Naive B cell (primary cell): ENCODE results near the gene GRIN2A. TPM values are rescaled to one million over a fixed set of nuclear protein-coding genes. Genes with fewer than 3 reads are reported as not detected.

Experiments used
- ATAC-seq, 2 donors: fragments of 150-1000 bp; cut with Tn5 transposase; 2 replicates each; pipeline ENCODE4 v1.10.0; 2021; ENCODE audit warnings: low read depth in 2 of 2, mild to moderate bottlenecking in 2 of 2, moderate library complexity in 2 of 2
- DNase-seq: peaks from one replicate; pipeline ENCODE4 v3.0.0; 2022
- H3K27ac Mint-ChIP-seq, 6 donors: one replicate each; pipeline ENCODE4 v1.8.0; 2020 to 2022; ENCODE audit warnings: mild to moderate bottlenecking in 6 of 6, mixed read lengths in 6 of 6, moderate library complexity in 5 of 6, inconsistent platforms in 2 of 6
- H3K27me3 Mint-ChIP-seq, 3 donors: one replicate each; pipeline ENCODE4 v1.8.0; 2021 to 2022; ENCODE audit warnings: mixed read lengths in 3 of 3, mild to moderate bottlenecking in 1 of 3
- H3K36me3 Mint-ChIP-seq, 2 donors: one replicate each; pipeline ENCODE4 v1.8.0; 2020 to 2022; ENCODE audit warnings: mixed read lengths in 2 of 2, inconsistent platforms in 1 of 2, mild to moderate bottlenecking in 1 of 2
- H3K4me1 Mint-ChIP-seq, 3 donors: one replicate each; pipeline ENCODE4 v1.8.0; 2020 to 2022; ENCODE audit warnings: mixed read lengths in 3 of 3, inconsistent platforms in 1 of 3, mild to moderate bottlenecking in 1 of 3, moderate library complexity in 1 of 3
- H3K4me3 Mint-ChIP-seq, 8 donors: one replicate each; pipeline ENCODE4 v1.8.0; 2020 to 2022; ENCODE audit warnings: mild to moderate bottlenecking in 8 of 8, mixed read lengths in 8 of 8, moderate library complexity in 8 of 8, inconsistent platforms in 2 of 8
- H3K9me3 Mint-ChIP-seq, 7 donors: one replicate each; pipeline ENCODE4 v1.8.0; 2020 to 2022; ENCODE audit warnings: mixed read lengths in 7 of 7, mild to moderate bottlenecking in 5 of 7, inconsistent platforms in 2 of 7, moderate library complexity in 1 of 7
- polyA plus RNA-seq, 6 donors: library from polyadenylated mRNA; unstranded; fragments of 300-500 nt; fragmentation: Illumina TruSeq; gene quantifications; one replicate each; pipeline ENCODE4 v1.2.3, GENCODE V29; 2021; ENCODE audit warnings: low read depth in 6 of 6

Gene GRIN2A
- polyA plus RNA-seq, 6 donors from 2014 or later, result 0.04 to 0.53 (median 0.17) TPM; not detected in 3

DNA sequence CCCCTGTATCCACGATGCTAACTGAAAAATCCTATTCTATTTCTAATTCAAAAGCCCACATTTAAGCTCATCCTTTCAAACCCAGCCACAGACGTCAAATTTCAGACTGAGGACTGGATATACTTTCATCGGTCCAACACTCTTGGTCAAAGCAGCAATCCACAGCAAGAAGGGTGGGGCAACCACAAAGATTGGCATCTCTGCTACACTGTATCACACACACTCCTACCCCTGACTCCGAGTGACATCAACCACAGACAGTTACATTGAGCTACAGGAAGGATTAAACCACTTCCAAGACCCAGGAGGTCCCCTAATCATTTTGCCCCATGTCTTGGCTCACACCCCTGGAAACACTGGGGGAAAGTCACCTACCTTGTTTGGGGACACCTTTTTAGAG is 61.3 kb downstream of the GRIN2A start:
- Mint-ChIP-seq H3K27me3 (peaks cover 25 to 86% (median 58%) of the 10 kb centered on the region in 3 donors), H3K36me3 (no peaks in the 10 kb centered on the region), H3K9me3 (peaks cover 0 to 14% (median 0%) of the 10 kb centered on the region in 7 donors)

DNA sequence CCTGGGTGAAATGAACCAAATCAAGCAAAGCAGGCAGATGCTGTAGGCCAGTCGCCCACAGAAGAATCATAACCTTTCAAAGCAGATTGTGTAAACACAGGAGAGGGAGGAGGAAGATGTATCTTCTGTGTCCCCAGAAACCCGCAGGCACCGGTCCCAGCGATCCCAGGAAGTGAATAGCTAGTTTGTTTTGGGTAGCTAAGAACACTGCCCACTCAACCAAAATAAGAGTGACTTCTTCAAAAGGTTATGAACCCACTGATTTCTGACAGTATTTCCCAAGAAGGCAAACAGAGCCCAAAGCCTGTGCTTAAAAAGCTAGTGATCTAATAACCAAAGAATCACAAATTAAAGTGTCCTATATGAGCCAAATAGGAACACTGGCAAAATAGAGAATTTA is 67.8 kb downstream of the GRIN2A start:
- Mint-ChIP-seq H3K27ac (no peak overlapping the region), H3K9me3 (peaks cover 0 to 15% (median 0%) of the 10 kb centered on the region in 7 donors), H3K36me3 (no peaks in the 10 kb centered on the region), H3K4me3 (peak overlapping the region in 1 of 8 donors; percentile 27), H3K4me1 (no peaks in the 10 kb centered on the region), H3K27me3 (peaks cover 17 to 43% (median 36%) of the 10 kb centered on the region in 3 donors)
- ATAC-seq (no peak), DNase-seq (no peak)

More for the DNA sequence above, 61.3 kb downstream of the GRIN2A start:
- no peak for DNase-seq
- Mint-ChIP-seq H3K4me1 (no peaks in the 10 kb centered on the region), H3K27ac (no peak overlapping the region), H3K4me3 (no peak overlapping the region)
- no peak for ATAC-seq

- peaks cover 0 to 5% (median 0%) of the 10 kb centered on the region in 7 donors for H3K9me3 Mint-ChIP-seq
- DNase-seq (no peak), ATAC-seq (no peak)
- no peak overlapping the region for H3K4me3 Mint-ChIP-seq
- no peaks in the 10 kb centered on the region for H3K4me1 Mint-ChIP-seq
- no peak overlapping the region for H3K27ac Mint-ChIP-seq
- H3K36me3 Mint-ChIP-seq, result no peaks in the 10 kb centered on the region
- H3K27me3 Mint-ChIP-seq, result peaks cover 17 to 42% (median 25%) of the 10 kb centered on the region in 3 donors
These were observed 69.0 kb downstream of the GRIN2A start for GRCh38 chr16:10113248-10113647.

- H3K27me3 Mint-ChIP-seq, result peaks cover 14 to 33% (median 17%) of the 10 kb centered on the region in 3 donors
- ATAC-seq, result no peak
- H3K27ac Mint-ChIP-seq, result no peak overlapping the region
- H3K4me1 Mint-ChIP-seq, result no peaks in the 10 kb centered on the region
- H3K4me3 Mint-ChIP-seq, result no peak overlapping the region
- H3K36me3 Mint-ChIP-seq, result no peaks in the 10 kb centered on the region
- H3K9me3 Mint-ChIP-seq, result peaks cover 0 to 11% (median 0%) of the 10 kb centered on the region in 7 donors
- DNase-seq, result no peak
These were observed 70.2 kb downstream of the GRIN2A start for GRCh38 chr16:10112021-10112420.

DNA sequence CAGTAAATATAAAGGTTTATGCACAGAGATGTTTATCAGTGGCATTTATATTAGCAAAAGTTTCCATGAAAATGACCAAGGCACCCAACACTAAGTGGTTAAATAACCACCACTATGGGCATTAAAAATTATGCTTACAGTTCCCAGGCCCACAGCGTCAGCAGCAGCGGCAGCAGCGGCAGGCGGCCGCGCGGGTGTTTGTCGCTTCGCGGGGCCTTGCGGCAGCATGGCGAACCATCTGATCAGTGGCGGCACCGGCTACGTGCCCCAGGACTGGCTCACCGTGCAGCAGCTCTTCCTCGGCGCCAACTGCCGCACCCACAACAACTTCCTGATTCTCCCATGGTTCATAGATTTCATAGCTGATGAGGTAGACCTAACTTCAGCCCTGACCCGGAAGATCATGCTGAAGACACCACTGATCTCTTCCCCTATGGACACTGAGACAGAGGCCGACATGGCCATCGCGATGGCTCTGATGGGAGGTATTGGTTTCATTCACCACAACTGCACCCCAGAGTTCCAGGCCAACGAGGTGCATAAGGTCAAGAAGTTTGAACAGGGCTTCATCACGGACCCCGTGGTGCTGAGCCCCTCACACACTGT is 71.0 kb downstream of the GRIN2A start:
- no peak for DNase-seq
- Mint-ChIP-seq H3K36me3 (no peaks in the 10 kb centered on the region), H3K4me1 (no peaks in the 10 kb centered on the region), H3K27me3 (peaks cover 15 to 36% (median 17%) of the 10 kb centered on the region in 3 donors), H3K27ac (peak overlapping the region in 1 of 6 donors; percentile 24), H3K4me3 (no peak overlapping the region), H3K9me3 (peaks cover 0 to 11% (median 0%) of the 10 kb centered on the region in 7 donors)
- ATAC-seq, result no peak

DNA sequence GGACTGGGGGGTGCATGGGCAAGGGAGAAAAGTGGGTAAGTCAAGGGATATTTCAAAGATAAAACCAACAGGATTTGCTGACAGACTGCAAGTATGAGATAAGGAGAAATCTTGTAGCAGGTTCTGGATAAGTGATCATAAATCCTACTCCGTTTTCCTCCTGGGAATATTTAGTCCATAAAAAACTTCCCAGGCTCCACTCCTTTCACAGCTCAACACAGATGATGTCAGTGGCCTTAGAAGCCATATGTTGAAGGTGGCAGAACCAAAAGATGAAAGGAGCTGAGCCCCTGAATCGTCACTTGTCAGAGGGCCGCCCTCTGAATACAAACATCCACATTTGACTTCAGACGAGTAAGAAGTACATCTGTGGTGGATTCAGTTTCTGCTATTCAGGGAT is 71.7 kb downstream of the GRIN2A start:
- Mint-ChIP-seq H3K9me3 (peaks cover 0 to 11% (median 0%) of the 10 kb centered on the region in 7 donors), H3K27me3 (peaks cover 9 to 37% (median 17%) of the 10 kb centered on the region in 3 donors), H3K36me3 (no peaks in the 10 kb centered on the region), H3K27ac (no peak overlapping the region), H3K4me3 (no peak overlapping the region), H3K4me1 (no peaks in the 10 kb centered on the region)
- ATAC-seq (no peak), DNase-seq (no peak)

DNA sequence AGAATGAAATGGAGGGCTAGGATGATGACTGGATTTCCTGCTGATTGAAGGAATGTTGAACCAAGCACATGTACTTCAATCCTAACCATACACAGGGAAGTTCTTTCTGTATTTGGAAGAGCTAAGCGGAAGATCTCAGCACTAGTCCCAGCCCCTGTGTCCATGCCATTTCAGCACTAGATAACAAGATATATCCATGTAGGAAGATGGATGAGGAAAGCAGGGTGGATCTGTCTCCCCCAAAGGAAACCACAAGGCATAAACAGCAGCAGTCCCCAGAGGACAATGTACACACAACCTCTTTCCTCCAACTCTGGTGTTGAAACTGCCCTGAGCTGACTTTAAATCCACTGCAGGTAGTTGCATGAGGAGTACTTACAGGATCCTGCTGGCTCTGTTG is 75.1 kb downstream of the GRIN2A start:
- no peak for DNase-seq
- H3K9me3 Mint-ChIP-seq, result peaks cover 0 to 17% (median 3%) of the 10 kb centered on the region in 7 donors
- no peak for ATAC-seq

GRCh38 chr16:10103700-10104099 is 78.5 kb downstream of the GRIN2A start:
- no peak overlapping the region for H3K4me3 Mint-ChIP-seq
- DNase-seq, result no peak
- H3K27me3 Mint-ChIP-seq, result peaks cover 18 to 53% (median 28%) of the 10 kb centered on the region in 3 donors
- no peaks in the 10 kb centered on the region for H3K36me3 Mint-ChIP-seq
- H3K4me1 Mint-ChIP-seq, result no peaks in the 10 kb centered on the region
- no peak for ATAC-seq
- H3K9me3 Mint-ChIP-seq, result peaks cover 3 to 30% (median 16%) of the 10 kb centered on the region in 7 donors
- H3K27ac Mint-ChIP-seq, result no peak overlapping the region

More for the DNA sequence above, 75.1 kb downstream of the GRIN2A start:
- H3K4me3 Mint-ChIP-seq, result no peak overlapping the region
- H3K36me3 Mint-ChIP-seq, result no peaks in the 10 kb centered on the region
- H3K4me1 Mint-ChIP-seq, result no peaks in the 10 kb centered on the region
- H3K27ac Mint-ChIP-seq, result no peak overlapping the region
- H3K27me3 Mint-ChIP-seq, result peaks cover 25 to 45% (median 36%) of the 10 kb centered on the region in 3 donors

DNA sequence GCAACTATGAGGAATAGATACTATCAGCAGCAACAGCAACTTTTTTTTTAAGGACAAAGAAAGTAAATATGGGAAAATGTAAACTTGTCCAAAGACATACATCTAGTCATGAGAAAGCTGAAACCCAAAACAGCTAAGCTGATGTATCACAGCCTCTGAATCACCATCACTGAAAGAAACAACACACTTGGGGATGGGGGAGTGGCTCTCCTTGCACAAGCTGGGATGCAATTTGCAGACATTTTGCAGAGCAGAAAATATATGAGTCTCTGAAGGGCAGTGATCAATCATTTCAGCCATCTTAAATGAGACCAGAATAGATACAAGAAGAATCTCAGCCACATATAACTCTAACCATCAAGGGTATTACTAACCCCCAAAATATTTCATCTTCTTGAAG is 79.1 kb downstream of the GRIN2A start:
- Mint-ChIP-seq H3K27ac (no peak overlapping the region), H3K27me3 (peaks cover 18 to 54% (median 28%) of the 10 kb centered on the region in 3 donors), H3K36me3 (no peaks in the 10 kb centered on the region), H3K9me3 (peaks cover 3 to 29% (median 16%) of the 10 kb centered on the region in 7 donors), H3K4me1 (no peaks in the 10 kb centered on the region), H3K4me3 (no peak overlapping the region)
- DNase-seq (no peak), ATAC-seq (no peak)

- Mint-ChIP-seq H3K36me3 (no peaks in the 10 kb centered on the region), H3K27me3 (peaks cover 18 to 61% (median 25%) of the 10 kb centered on the region in 3 donors), H3K27ac (no peak overlapping the region), H3K4me1 (no peaks in the 10 kb centered on the region), H3K9me3 (peaks cover 7 to 32% (median 16%) of the 10 kb centered on the region in 7 donors), H3K4me3 (no peak overlapping the region)
- DNase-seq (no peak), ATAC-seq (no peak)
These were observed 81.4 kb downstream of the GRIN2A start for GRCh38 chr16:10100829-10101228.

- Mint-ChIP-seq H3K27me3 (peaks cover 14 to 56% (median 14%) of the 10 kb centered on the region in 3 donors), H3K36me3 (no peaks in the 10 kb centered on the region), H3K27ac (no peak overlapping the region), H3K9me3 (peaks cover 7 to 35% (median 17%) of the 10 kb centered on the region in 7 donors), H3K4me3 (no peak overlapping the region), H3K4me1 (no peaks in the 10 kb centered on the region)
- ATAC-seq, result no peak
- DNase-seq, result no peak
These were observed 83.2 kb downstream of the GRIN2A start for GRCh38 chr16:10098991-10099390.

DNA sequence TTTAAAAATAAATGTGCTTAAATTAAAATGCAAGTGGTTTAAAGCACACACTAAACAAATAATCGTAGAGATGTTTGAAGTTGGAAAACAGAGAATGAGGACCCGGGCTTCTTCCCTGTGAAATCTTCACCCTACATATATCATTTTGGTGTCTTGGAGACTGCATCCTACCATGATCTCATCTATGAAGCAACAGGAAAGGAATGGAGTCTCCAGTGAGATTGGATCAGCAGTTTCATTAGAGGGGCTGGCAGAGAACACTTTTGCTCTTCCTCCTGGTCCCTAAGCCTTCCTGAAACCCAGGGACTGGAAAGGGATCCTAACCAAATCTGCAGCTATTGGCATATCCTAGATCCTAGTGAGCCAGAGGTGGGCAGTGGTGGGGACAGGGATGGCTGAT is 85.0 kb downstream of the GRIN2A start:
- H3K36me3 Mint-ChIP-seq, result no peaks in the 10 kb centered on the region
- H3K9me3 Mint-ChIP-seq, result peaks cover 5 to 32% (median 15%) of the 10 kb centered on the region in 7 donors
- H3K27ac Mint-ChIP-seq, result no peak overlapping the region
- no peaks in the 10 kb centered on the region for H3K4me1 Mint-ChIP-seq
- H3K4me3 Mint-ChIP-seq, result no peak overlapping the region
- H3K27me3 Mint-ChIP-seq, result peaks cover 9 to 53% (median 14%) of the 10 kb centered on the region in 3 donors
- DNase-seq (no peak), ATAC-seq (no peak)

- Mint-ChIP-seq H3K4me3 (no peak overlapping the region), H3K36me3 (peaks cover 0 to 3% of the 10 kb centered on the region in 2 donors), H3K9me3 (peaks cover 0 to 27% (median 10%) of the 10 kb centered on the region in 7 donors), H3K4me1 (no peaks in the 10 kb centered on the region), H3K27me3 (peaks cover 10 to 56% (median 21%) of the 10 kb centered on the region in 3 donors), H3K27ac (no peak overlapping the region)
- ATAC-seq (no peak), DNase-seq (no peak)
These were observed 88.7 kb downstream of the GRIN2A start for GRCh38 chr16:10093576-10093975.

DNA sequence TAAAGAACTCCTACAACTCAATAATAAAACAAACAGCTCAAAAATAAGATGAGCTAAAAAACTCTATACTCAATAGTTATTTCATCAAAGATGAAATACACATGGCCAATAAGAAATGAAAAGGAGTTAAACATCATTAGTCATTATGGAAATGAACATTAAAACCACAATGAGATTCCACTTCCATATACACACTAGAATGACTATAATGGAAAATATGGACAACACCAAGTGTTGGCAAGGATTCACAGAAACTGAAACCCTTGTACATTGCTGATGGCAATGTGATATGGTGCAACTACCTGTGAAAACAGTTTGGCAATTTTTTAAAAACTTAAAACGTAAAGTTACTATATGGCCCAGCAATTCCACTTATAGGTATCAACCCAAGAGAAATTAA is 91.4 kb downstream of the GRIN2A start:
- peaks cover 0 to 4% of the 10 kb centered on the region in 2 donors for H3K36me3 Mint-ChIP-seq
- peaks cover 0 to 14% (median 11%) of the 10 kb centered on the region in 7 donors for H3K9me3 Mint-ChIP-seq

More for the DNA sequence above, 91.4 kb downstream of the GRIN2A start:
- H3K4me1 Mint-ChIP-seq, result no peaks in the 10 kb centered on the region
- no peak overlapping the region for H3K27ac Mint-ChIP-seq
- no peak overlapping the region for H3K4me3 Mint-ChIP-seq
- peaks cover 15 to 60% (median 19%) of the 10 kb centered on the region in 3 donors for H3K27me3 Mint-ChIP-seq
- no peak for DNase-seq
- no peak for ATAC-seq
